Measurements from ENCODE around the gene STPG4. TPM values are rescaled to one million over a fixed set of nuclear protein-coding genes. Genes with fewer than 3 reads are reported as not detected.
A peak's percentile ranks its signal among the peaks of the same experiment; 100 is the strongest.

Gene STPG4
- total and polyA plus RNA-seq, 10 donors: 0.19 to 2.2 (median 0.89) TPM; not detected in 3

DNA sequence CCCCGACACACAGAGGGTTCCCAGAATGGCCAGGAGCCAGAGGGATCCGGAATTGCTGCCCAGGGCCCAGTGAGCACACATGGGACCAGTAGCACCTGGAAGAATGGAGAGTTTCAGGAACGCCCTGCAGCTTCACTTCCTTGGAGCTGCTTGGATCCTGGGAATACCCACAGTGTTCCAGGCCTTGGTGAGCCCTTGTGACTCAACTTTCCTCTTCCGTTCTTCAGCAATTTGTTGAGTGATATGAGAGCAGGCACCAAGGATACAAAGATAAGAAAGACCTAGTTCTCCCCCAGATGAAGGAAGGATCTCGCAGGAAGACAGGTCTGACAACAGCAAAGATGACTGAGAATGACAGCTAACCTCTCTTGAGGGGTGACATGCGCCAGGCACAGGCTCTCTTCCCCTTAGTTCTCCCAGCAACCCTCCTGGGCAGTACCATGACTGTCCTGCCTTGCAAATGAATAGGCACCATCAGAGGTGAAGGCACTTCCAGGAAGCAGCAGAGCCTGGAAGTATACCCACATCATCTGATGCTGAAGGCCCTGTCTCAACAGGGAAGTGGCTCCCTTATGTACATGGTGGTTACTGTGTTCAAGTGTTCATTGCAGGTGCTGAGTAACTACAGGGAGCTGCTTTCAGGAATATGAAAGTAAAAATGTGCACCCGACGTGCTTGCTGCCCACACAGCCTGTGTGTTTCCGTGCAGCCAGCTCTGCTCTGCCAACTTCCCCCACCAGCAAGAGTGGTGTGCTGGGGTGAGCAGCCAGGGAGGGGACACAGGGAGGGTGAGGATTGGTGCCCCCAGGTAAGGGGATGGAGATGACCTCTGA lies 116.2 kb downstream of the STPG4 start:
- intact Hi-C loops (cut with DNase I; ENCODE audit: low total_unique reads): no loop called here
- TF ChIP-seq POLR2A (IDR thresholded peaks at IDR 0.05) (no peak), POLR2AphosphoS5 (IDR thresholded peaks at IDR 0.05) (peak in 2 of 3 donors; percentile 35 to 53)
- no peaks in the 10 kb centered on the region for H3K9me3 ChIP-seq
- peak overlapping the region in 6 of 8 donors; percentile 15 to 85 (median 58) for H3K27ac ChIP-seq
- no peak overlapping the region for H3K4me3 ChIP-seq
- H3K36me3 ChIP-seq: peaks cover 0 to 86% (median 8%) of the 10 kb centered on the region in 6 donors
- no peak for DNase-seq
- WGBS, 5 donors: 67 to 82% (median 73%) methylated on average over 7 to 9 of the region's 9 CpGs
- H3K27me3 ChIP-seq (replicated peaks in 1 of 7): no peaks in the 10 kb centered on the region
- peaks cover 39 to 98% (median 69%) of the 10 kb centered on the region in 6 donors for H3K4me1 ChIP-seq

DNA sequence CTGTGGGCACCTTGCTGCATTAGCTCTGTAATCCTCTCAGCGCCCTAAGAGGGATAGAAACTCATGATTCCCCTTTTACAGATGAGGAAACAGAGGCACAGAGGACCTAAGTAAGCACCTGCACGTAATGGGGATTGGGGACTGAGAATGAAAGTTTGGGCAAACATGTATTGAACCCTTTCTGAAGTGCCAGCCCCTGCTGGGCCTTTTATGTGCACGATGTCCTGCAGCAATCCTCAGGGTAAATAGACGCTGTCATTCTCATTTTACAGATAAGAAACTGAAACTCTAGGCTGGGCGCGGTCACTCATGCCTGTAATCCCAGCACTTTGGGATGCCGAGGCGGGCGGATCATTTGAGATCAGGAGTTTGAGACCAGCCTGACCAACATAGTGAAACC lies 117.4 kb downstream of the STPG4 start:
- Histone ChIP-seq H3K4me3 (no peak overlapping the region), H3K9me3 (no peaks in the 10 kb centered on the region), H3K27ac (peak overlapping the region in 2 of 8 donors; percentile 87 to 91), H3K27me3 (replicated peaks in 1 of 7) (no peaks in the 10 kb centered on the region), H3K36me3 (peaks cover 0 to 86% (median 8%) of the 10 kb centered on the region in 6 donors), H3K4me1 (peaks cover 38 to 98% (median 69%) of the 10 kb centered on the region in 6 donors)
- DNase-seq: no peak
- intact Hi-C loops (cut with DNase I; ENCODE audit: low total_unique reads): no loop called here
- WGBS, 5 donors: 78 to 89% (median 87%) methylated on average over 9 of the region's 9 CpGs
- TF ChIP-seq, protein P1, sequence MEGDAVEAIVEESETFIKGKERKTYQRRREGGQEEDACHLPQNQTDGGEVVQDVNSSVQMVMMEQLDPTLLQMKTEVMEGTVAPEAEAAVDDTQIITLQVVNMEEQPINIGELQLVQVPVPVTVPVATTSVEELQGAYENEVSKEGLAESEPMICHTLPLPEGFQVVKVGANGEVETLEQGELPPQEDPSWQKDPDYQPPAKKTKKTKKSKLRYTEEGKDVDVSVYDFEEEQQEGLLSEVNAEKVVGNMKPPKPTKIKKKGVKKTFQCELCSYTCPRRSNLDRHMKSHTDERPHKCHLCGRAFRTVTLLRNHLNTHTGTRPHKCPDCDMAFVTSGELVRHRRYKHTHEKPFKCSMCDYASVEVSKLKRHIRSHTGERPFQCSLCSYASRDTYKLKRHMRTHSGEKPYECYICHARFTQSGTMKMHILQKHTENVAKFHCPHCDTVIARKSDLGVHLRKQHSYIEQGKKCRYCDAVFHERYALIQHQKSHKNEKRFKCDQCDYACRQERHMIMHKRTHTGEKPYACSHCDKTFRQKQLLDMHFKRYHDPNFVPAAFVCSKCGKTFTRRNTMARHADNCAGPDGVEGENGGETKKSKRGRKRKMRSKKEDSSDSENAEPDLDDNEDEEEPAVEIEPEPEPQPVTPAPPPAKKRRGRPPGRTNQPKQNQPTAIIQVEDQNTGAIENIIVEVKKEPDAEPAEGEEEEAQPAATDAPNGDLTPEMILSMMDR (IDR thresholded peaks at IDR 0.05 in 8 of 11, conservative IDR thresholded peaks at IDR 0.05 in 3 of 11): no peak
- no peak for TF ChIP-seq POLR2AphosphoS5 (IDR thresholded peaks at IDR 0.05)

Other genes with a start within 250 kb of the STPG4 start
- gene MCFD2, start 239.5 kb downstream of the STPG4 start, total RNA-seq: 100 to 1,000 TPM in 1 of 7 donors, 10 to 100 TPM in 6; 53.4 to 112 (median 70.9) TPM
- gene MCFD2, start 239.5 kb downstream of the STPG4 start, polyA plus RNA-seq: 10 to 100 TPM; 10.3 to 22.3 (median 14.0) TPM
- gene TTC7A, start 214.1 kb downstream of the STPG4 start, total RNA-seq: 10 to 100 TPM; 40.3 to 59.0 (median 47.6) TPM
- gene TTC7A, start 214.1 kb downstream of the STPG4 start, polyA plus RNA-seq: 10 to 100 TPM; 13.6 to 37.6 (median 17.7) TPM
- gene CALM2, start 21.2 kb upstream of the STPG4 start, total RNA-seq: 100 to 1,000 TPM; 439 to 764 (median 629) TPM
- 100 to 1,000 TPM; 382 to 876 (median 555) TPM for gene CALM2, start 21.2 kb upstream of the STPG4 start, polyA plus RNA-seq
- 1 to 10 TPM in 4 of 7 donors, under 1 TPM in 2, not detected in 1; 0.72 to 2.7 (median 1.5) TPM for gene EPCAM, start 214.0 kb upstream of the STPG4 start, total RNA-seq
- gene EPCAM, start 214.0 kb upstream of the STPG4 start, polyA plus RNA-seq: under 1 TPM; 0.59 to 0.96 (median 0.67) TPM
- gene MSH2, start 247.8 kb upstream of the STPG4 start, total RNA-seq: 10 to 100 TPM; 14.8 to 19.4 (median 16.3) TPM
- gene MSH2, start 247.8 kb upstream of the STPG4 start, polyA plus RNA-seq: 10 to 100 TPM in 2 of 3 donors, 1 to 10 TPM in 1; 7.1 to 12.1 (median 11.5) TPM

Measured in spleen (tissue), 11 donors.